MCF 10A (cell line): ENCODE data around the gene BRME1. TPM values are rescaled to one million over a fixed set of nuclear protein-coding genes. Genes with fewer than 3 reads are reported as not detected.

Source experiments
- BruUV-seq: library from RNA; stranded (reverse); fragments of 400-500 nt; replicated peaks from 2 replicates; lab custom pipeline; 2021; lab: Mats Ljungman, UMichigan
- CTCF ChIA-PET: fragments of 300-600 bp; sonication (Branson Sonifier 250); formaldehyde crosslinking; extraction: SDS; loops from one replicate; lab custom pipeline; 2021; ENCODE audit warnings: antibody characterized with exemption, inconsistent platforms; lab: Yijun Ruan, JAX
- POLR2A ChIA-PET: fragments of 300-600, 350-650 bp; sonication (Branson Sonifier 250); formaldehyde crosslinking; extraction: SDS; loops from one replicate; lab custom pipeline; 2020; ENCODE audit warnings: antibody characterized with exemption, inconsistent platforms; lab: Yijun Ruan, JAX
- DNase-seq: peaks from one replicate; pipeline ENCODE4 v3.0.0-alpha.2; 2018; ENCODE audit not compliant: unreplicated experiment
- H3K27ac Mint-ChIP-seq: one replicate; pipeline ENCODE4 v1.8.0; 2022; ENCODE audit warnings: mild to moderate bottlenecking, low read depth, mixed read lengths; ENCODE audit not compliant: unreplicated experiment
- H3K27me3 Mint-ChIP-seq: one replicate; pipeline ENCODE4 v1.8.0; 2022; ENCODE audit warnings: mixed read lengths; ENCODE audit not compliant: insufficient read depth, unreplicated experiment
- H3K36me3 Mint-ChIP-seq: one replicate; pipeline ENCODE4 v1.8.0; 2022; ENCODE audit warnings: mild to moderate bottlenecking, moderate library complexity, mixed read lengths; ENCODE audit not compliant: insufficient read depth, unreplicated experiment
- H3K4me1 Mint-ChIP-seq: one replicate; pipeline ENCODE4 v1.8.0; 2022; ENCODE audit warnings: mixed read lengths; ENCODE audit not compliant: insufficient read depth, unreplicated experiment
- H3K4me3 Mint-ChIP-seq: one replicate; pipeline ENCODE4 v1.8.0; 2022; ENCODE audit warnings: mild to moderate bottlenecking, moderate library complexity, mixed read lengths; ENCODE audit not compliant: unreplicated experiment
- H3K9me3 Mint-ChIP-seq: one replicate; pipeline ENCODE4 v1.8.0; 2022; ENCODE audit warnings: mixed read lengths; ENCODE audit not compliant: unreplicated experiment
- CTCF ChIP-seq: fragments of 200-600 bp; IDR thresholded peaks from one replicate; pipeline ENCODE4 v1.8.0; 2022; ENCODE audit warnings: antibody characterized with exemption, mild to moderate bottlenecking; ENCODE audit not compliant: unreplicated experiment
- intact Hi-C: fragments of 100-400 bp; cut with micrococcal nuclease; formaldehyde crosslinking; loops from 2 replicates; pipeline ENCODE4 v1.14.1; 2022
- total RNA-seq: library from RNA; stranded (reverse); gene quantifications from 2 replicates; pipeline ENCODE4 v1.2.3, GENCODE V29; 2022

Gene BRME1
- total RNA-seq, 1 experiment from 2014 or later = 0.75 TPM

GRCh38 chr19:13952154-13952930, 46.4 kb upstream of the BRME1 start, which contains the start of gene DCAF15:
TSS of gene DCAF15 (plus strand) at chr19:13952509. CDS start at chr19:13952513, 4 bp downstream.
- ChIA-PET CTCF (interaction anchor here (0.6 to 1.4 kb wide), 10 partner anchors 10 to 919 kb away, joined by 3 to 5 read pairs (median 3); no protein-coding TSS in a partner anchor), POLR2A (interaction anchor here (0.7 to 2.7 kb wide), 8 partner anchors 13 to 130 kb away, joined by 3 to 12 read pairs (median 3); partner anchors contain the start of gene RFX1)
- TF ChIP-seq CTCF = no peak
- intact Hi-C loops = loop anchor here (2.0 kb wide), 1 partner anchor 72 kb away; no protein-coding TSS in a partner anchor
- no peaks in the 10 kb centered on the region for H3K27me3 Mint-ChIP-seq
- no TSS peak for BruUV-seq
- no peaks in the 10 kb centered on the region for H3K9me3 Mint-ChIP-seq
- peak within 1 kb of the TSS; percentile 89 for H3K4me3 Mint-ChIP-seq
- peak; percentile 100 for DNase-seq
- H3K27ac Mint-ChIP-seq = peak within 1 kb of the TSS; percentile 63
- peaks cover 9% of the 10 kb centered on the region for H3K4me1 Mint-ChIP-seq
- peaks cover 16% of the 10 kb centered on the region for H3K36me3 Mint-ChIP-seq

- H3K36me3 Mint-ChIP-seq = peaks cover 15% of the 10 kb centered on the region
- no TSS peak for BruUV-seq
- ChIA-PET POLR2A (interaction anchor here (0.8 to 2.7 kb wide), 5 partner anchors 13 to 131 kb away, joined by 3 to 12 read pairs (median 3); partner anchors contain the start of gene RFX1), CTCF (interaction anchor here (0.6 to 1.1 kb wide), 4 partner anchors 10 to 919 kb away, joined by 3 to 4 read pairs (median 3); no protein-coding TSS in a partner anchor)
- H3K4me3 Mint-ChIP-seq = peak overlapping the region; percentile 89
- peaks cover 9% of the 10 kb centered on the region for H3K4me1 Mint-ChIP-seq
- H3K27ac Mint-ChIP-seq = peak overlapping the region; percentile 63
- intact Hi-C loops = loop anchor here (2.0 kb wide), 1 partner anchor 71 kb away; no protein-coding TSS in a partner anchor
- DNase-seq = no peak
- no peaks in the 10 kb centered on the region for H3K27me3 Mint-ChIP-seq
- TF ChIP-seq CTCF = no peak
- no peaks in the 10 kb centered on the region for H3K9me3 Mint-ChIP-seq
Observed at GRCh38 chr19:13951799-13952153, 45.9 kb upstream of the BRME1 start.

- intact Hi-C loops = no loop called here
- H3K4me3 Mint-ChIP-seq = no peak overlapping the region
- peaks cover 12% of the 10 kb centered on the region for H3K36me3 Mint-ChIP-seq
- ChIA-PET CTCF (interaction anchor here (0.6 to 1.1 kb wide), 3 partner anchors 48 to 1311 kb away, joined by 3 to 4 read pairs (median 3); no protein-coding TSS in a partner anchor), POLR2A (interaction anchor here (0.7 to 2.7 kb wide), 2 partner anchors 71 to 84 kb away, joined by 3 to 11 read pairs; no protein-coding TSS in a partner anchor)
- H3K27me3 Mint-ChIP-seq = no peaks in the 10 kb centered on the region
- no TSS peak for BruUV-seq
- TF ChIP-seq CTCF = no peak
- DNase-seq = no peak
- H3K9me3 Mint-ChIP-seq = no peaks in the 10 kb centered on the region
- peaks cover 13% of the 10 kb centered on the region for H3K4me1 Mint-ChIP-seq
- H3K27ac Mint-ChIP-seq = no peak overlapping the region
Observed at GRCh38 chr19:13951043-13951442, 45.1 kb upstream of the BRME1 start.

- Mint-ChIP-seq H3K4me1 (peaks cover 4% of the 10 kb centered on the region), H3K4me3 (no peak overlapping the region), H3K9me3 (no peaks in the 10 kb centered on the region), H3K27ac (no peak overlapping the region), H3K36me3 (no peaks in the 10 kb centered on the region), H3K27me3 (no peaks in the 10 kb centered on the region)
- intact Hi-C loops = no loop called here
- TF ChIP-seq CTCF = no peak
- CTCF ChIA-PET = no interaction called here
- BruUV-seq = no TSS peak
- DNase-seq = peak; percentile 68
- POLR2A ChIA-PET = no interaction called here
Observed at GRCh38 chr19:13946414-13946813, 40.5 kb upstream of the BRME1 start.
